Measurements from ENCODE around the gene GABBR2.

GABBR2 gene

GRCh38 chr9:98303633-98304125 is 405.1 kb downstream of the GABBR2 start:
- H3K4me3 ChIP-seq (ENCODE audit: low read depth, low read length): no peak overlapping the region
- no peak for DNase-seq (ENCODE audit: low read depth)
- TF ChIP-seq CTCF (conservative IDR thresholded peaks at IDR 0.05; ENCODE audit: low read depth, low read length): no peak

- TF ChIP-seq CTCF (conservative IDR thresholded peaks at IDR 0.05; ENCODE audit: low read depth, low read length): no peak
- DNase-seq (ENCODE audit: low read depth): no peak
- no peak overlapping the region for H3K4me3 ChIP-seq (ENCODE audit: low read depth, low read length)
Observed at GRCh38 chr9:98302938-98303632, 405.6 kb downstream of the GABBR2 start.

- DNase-seq (ENCODE audit: low read depth): no peak
- no peak overlapping the region for H3K4me3 ChIP-seq (ENCODE audit: low read depth, low read length)
- TF ChIP-seq CTCF (conservative IDR thresholded peaks at IDR 0.05; ENCODE audit: low read depth, low read length): no peak
Observed at GRCh38 chr9:98302150-98302549, 406.6 kb downstream of the GABBR2 start.

GRCh38 chr9:98300611-98301010 is 408.1 kb downstream of the GABBR2 start:
- no peak for TF ChIP-seq CTCF (conservative IDR thresholded peaks at IDR 0.05; ENCODE audit: low read depth, low read length)
- no peak for DNase-seq (ENCODE audit: low read depth)
- H3K4me3 ChIP-seq (ENCODE audit: low read depth, low read length): no peak overlapping the region

- no peak for TF ChIP-seq CTCF (conservative IDR thresholded peaks at IDR 0.05; ENCODE audit: low read depth, low read length)
- DNase-seq (ENCODE audit: low read depth): no peak
- no peak overlapping the region for H3K4me3 ChIP-seq (ENCODE audit: low read depth, low read length)
Observed at GRCh38 chr9:98298476-98298875, 410.3 kb downstream of the GABBR2 start.

GRCh38 chr9:98295824-98296223 is 412.9 kb downstream of the GABBR2 start:
- DNase-seq (ENCODE audit: low read depth): no peak
- no peak for TF ChIP-seq CTCF (conservative IDR thresholded peaks at IDR 0.05; ENCODE audit: low read depth, low read length)

GRCh38 chr9:98291820-98292219 is 416.9 kb downstream of the GABBR2 start:
- TF ChIP-seq CTCF (conservative IDR thresholded peaks at IDR 0.05; ENCODE audit: low read depth, low read length): no peak
- H3K4me3 ChIP-seq (ENCODE audit: low read depth, low read length): no peak overlapping the region
- DNase-seq (ENCODE audit: low read depth): no peak

More at GRCh38 chr9:98295824-98296223, 412.9 kb downstream of the GABBR2 start:
- H3K4me3 ChIP-seq (ENCODE audit: low read depth, low read length): no peak overlapping the region
